ENCODE data around the gene SCARB1. TPM values are rescaled to one million over a fixed set of nuclear protein-coding genes. Genes with fewer than 3 reads are reported as not detected.
A peak's percentile ranks its signal among the peaks of the same experiment; 100 is the strongest.

Gene SCARB1
- total and polyA plus RNA-seq, 2 of the 13 experiments (the other 11 are each of a cell fraction or from before 2014, with no cell fraction given) = 63.4 to 160 TPM

GRCh38 chr12:124821252-124822200 is 42.1 kb downstream of the SCARB1 start (continued):
- TF ChIP-seq ZKSCAN8 (CRISPR knock-in tag; IDR thresholded peaks at IDR 0.05; ENCODE audit: borderline replicate concordance) (peak; percentile 58; the same call in 1 of the 2 replicates), TBX3 (IDR thresholded peaks at IDR 0.05; ENCODE audit: borderline replicate concordance) (peak; percentile 51; the same call in 1 of the 2 replicates), CREB1 (IDR thresholded peaks at IDR 0.05) (no peak), CREB1 (CRISPR knock-in tag; IDR thresholded peaks at IDR 0.05) (peak; percentile 72), ZNF446 (CRISPR knock-in tag; IDR thresholded peaks at IDR 0.05) (no peak), ZNF124 (CRISPR knock-in tag; IDR thresholded peaks at IDR 0.05) (0 out of 2 replicates have a peak, but pooled peaks have one; percentile 20), ZHX1 (CRISPR knock-in tag; IDR thresholded peaks at IDR 0.05; ENCODE audit: low read depth) (peak; percentile 79; the same call in 1 of the 2 replicates), ZSCAN30 (CRISPR knock-in tag; IDR thresholded peaks at IDR 0.05) (no peak), SNAPC2 (CRISPR knock-in tag; IDR thresholded peaks at IDR 0.05) (peak; percentile 54; the same call in 1 of the 2 replicates), MED8 (CRISPR knock-in tag; IDR thresholded peaks at IDR 0.05; ENCODE audit: insufficient replicate concordance) (peak; percentile 28), ZMAT5 (CRISPR knock-in tag; IDR thresholded peaks at IDR 0.05; ENCODE audit: borderline replicate concordance, low read depth) (no peak), ZNF33A (CRISPR knock-in tag; IDR thresholded peaks at IDR 0.05; ENCODE audit: borderline replicate concordance) (peak; percentile 55; the same call in 1 of the 2 replicates), PHB2 (IDR thresholded peaks at IDR 0.05; ENCODE audit: partially characterized antibody) (no peak), ZNF724P (CRISPR knock-in tag; IDR thresholded peaks at IDR 0.05; ENCODE audit: borderline replicate concordance) (0 out of 2 replicates have a peak, but pooled peaks have one; percentile 19), THRA (CRISPR knock-in tag; IDR thresholded peaks at IDR 0.05; ENCODE audit: borderline replicate concordance) (peak; percentile 91; the same call in 1 of the 2 replicates), SP5 (CRISPR knock-in tag; IDR thresholded peaks at IDR 0.05; ENCODE audit: borderline replicate concordance, low read depth) (peak; percentile 94), CREM (IDR thresholded peaks at IDR 0.05) (peak; percentile 84), CREM (CRISPR knock-in tag; IDR thresholded peaks at IDR 0.05) (no peak)
- TF ChIP-seq, protein P1, sequence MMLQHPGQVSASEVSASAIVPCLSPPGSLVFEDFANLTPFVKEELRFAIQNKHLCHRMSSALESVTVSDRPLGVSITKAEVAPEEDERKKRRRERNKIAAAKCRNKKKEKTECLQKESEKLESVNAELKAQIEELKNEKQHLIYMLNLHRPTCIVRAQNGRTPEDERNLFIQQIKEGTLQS (CRISPR knock-in tag; IDR thresholded peaks at IDR 0.05) = no peak
- TF ChIP-seq, protein P2, sequence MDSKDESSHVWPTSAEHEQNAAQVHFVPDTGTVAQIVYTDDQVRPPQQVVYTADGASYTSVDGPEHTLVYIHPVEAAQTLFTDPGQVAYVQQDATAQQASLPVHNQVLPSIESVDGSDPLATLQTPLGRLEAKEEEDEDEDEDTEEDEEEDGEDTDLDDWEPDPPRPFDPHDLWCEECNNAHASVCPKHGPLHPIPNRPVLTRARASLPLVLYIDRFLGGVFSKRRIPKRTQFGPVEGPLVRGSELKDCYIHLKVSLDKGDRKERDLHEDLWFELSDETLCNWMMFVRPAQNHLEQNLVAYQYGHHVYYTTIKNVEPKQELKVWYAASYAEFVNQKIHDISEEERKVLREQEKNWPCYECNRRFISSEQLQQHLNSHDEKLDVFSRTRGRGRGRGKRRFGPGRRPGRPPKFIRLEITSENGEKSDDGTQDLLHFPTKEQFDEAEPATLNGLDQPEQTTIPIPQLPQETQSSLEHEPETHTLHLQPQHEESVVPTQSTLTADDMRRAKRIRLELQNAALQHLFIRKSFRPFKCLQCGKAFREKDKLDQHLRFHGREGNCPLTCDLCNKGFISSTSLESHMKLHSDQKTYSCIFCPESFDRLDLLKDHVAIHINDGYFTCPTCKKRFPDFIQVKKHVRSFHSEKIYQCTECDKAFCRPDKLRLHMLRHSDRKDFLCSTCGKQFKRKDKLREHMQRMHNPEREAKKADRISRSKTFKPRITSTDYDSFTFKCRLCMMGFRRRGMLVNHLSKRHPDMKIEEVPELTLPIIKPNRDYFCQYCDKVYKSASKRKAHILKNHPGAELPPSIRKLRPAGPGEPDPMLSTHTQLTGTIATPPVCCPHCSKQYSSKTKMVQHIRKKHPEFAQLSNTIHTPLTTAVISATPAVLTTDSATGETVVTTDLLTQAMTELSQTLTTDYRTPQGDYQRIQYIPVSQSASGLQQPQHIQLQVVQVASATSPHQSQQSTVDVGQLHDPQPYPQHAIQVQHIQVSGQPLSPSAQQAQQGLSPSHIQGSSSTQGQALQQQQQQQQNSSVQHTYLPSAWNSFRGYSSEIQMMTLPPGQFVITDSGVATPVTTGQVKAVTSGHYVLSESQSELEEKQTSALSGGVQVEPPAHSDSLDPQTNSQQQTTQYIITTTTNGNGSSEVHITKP (CRISPR knock-in tag; IDR thresholded peaks at IDR 0.05; ENCODE audit: low read depth) = no peak
